Right kidney (tissue), 1 donor: Measurements from ENCODE around the gene ZNF24.

ENCODE experiments used
- DNase-seq: peaks from one replicate; pipeline ENCODE4 v3.0.0-alpha.2; 2016

Gene ZNF24

DNA sequence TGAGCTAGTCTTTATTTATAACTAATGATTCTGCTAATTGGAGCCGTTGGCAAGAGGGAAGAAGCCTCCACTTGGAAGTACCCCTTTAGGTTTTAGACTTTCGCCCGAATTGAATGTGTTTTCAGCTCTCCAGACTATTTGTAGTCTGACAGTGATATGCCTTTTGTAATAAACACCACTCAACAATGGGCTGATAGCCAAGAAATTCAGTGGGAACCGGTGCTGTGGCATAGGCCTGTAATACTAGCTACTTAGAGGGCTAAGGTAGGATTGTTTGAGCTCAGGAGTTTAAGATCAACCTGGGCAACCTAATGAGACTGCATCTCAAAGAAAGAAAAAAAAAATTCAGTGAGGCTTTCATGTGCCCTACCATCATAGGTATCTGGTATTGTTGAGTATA, 40.6 kb downstream of the ZNF24 start:
- no peak for DNase-seq

DNA sequence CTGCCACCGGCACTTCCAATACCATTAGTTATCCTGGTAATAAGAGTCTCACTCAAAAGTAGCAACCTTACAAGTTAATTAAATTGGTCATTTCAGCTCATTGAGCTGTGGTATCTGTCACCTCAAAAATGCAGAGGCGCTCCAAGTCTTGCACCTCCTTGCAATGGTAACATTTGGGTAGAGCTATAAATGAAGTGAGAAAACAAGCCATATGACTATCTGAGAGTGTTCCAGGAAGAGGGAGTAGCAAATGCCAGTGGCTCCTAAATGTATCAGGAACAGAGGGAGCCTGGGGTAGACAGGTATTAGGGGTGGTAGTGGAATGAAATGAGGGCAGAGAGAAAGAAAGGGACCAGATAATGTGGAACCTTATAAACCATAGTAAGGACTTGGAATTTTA, 48.2 kb downstream of the ZNF24 start:
- no peak for DNase-seq

DNA sequence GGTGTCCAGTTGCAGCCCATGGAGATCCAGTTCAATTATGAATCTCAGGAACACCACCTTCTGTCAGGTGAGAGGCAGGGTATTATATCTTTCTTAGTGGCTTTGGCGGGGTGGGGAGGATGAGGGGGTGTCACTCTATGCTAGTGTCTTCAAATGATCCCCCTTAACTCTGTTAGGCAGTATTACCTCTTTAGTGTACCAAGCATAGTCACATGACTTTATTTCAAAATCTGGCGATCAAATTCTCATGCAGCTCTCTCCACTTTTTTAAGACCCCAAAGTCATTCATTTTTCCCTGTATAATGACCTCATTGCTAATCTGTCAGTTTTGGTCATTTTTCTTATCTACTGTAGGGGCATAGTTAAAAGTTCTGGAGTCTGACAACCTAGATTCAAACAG, 53.1 kb downstream of the ZNF24 start:
- no peak for DNase-seq

DNA sequence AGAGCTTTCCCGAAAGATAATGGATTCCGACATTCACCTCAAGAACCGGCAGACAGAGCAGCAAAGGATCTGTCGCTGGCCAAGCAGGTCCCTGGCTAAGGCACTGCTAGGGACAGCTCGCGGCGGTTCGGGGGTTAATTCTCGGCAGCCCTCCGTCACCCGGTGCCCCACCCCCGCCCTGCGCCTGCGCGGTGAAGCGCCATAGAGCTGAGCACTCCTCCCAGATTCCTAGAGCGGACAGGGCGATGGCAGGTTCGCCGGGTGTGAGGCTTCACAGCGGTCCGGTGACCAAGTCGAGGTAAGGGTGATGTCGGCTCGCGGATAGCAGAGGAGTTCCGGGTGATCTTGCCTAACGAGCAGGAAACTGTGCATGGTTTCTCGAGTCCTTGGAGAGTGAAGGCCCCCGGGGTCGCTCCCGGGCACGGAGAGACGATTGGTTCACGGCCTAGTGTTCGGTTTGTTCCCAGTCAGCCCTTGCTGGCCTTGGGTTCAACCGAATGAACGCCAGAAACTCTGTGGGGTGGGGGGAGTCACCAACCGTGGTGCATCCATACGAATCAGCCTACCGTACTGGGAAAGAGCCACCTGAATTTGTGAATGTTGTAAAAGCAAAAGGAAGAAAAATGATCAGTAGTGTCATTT, 54.0 kb downstream of the ZNF24 start, which contains the start of gene ZSCAN30:
Gene ZSCAN30 (minus strand): TSS at position 136 of the 642 bp plus-strand sequence. CDS start 25,877 bp downstream, outside the sequence.
- DNase-seq = peak; percentile 96

DNA sequence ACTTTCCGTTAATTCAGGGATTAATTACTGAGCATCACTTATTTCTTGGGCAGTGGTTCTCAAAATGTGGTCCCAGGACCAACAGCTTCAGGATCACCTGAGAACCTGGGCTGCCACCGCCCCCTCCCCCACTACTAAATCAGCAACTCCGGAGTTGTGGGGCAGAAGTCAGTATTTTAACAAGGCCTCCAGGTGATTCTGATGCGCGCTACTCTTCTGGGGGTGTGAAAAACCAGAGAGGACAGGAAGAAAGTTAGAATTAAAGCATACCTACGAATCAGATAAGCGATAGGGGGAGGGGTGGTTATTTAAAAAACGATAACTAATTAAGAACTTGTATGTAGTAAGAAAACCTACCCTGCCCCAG, 54.5 kb downstream of the ZNF24 start:
- no peak for DNase-seq

DNA sequence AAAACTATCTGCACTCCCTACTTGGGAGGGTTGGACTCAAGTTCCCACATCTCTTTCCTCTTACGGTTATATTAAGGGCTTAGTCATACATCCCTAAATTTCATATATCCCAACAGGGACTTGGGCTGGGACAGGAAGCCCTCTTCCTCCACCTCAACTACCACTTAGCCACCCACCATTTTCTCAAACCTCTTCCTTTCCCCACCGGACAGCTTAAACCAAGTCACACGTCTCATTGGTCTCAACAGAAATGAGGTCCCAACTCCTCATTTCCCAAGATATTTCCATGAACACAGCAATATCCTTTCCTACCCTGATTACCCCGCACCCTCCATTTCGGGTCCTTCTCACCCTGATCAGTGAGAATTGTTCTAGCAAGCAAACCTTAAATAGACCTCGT, 54.9 kb downstream of the ZNF24 start:
- no peak for DNase-seq

DNA sequence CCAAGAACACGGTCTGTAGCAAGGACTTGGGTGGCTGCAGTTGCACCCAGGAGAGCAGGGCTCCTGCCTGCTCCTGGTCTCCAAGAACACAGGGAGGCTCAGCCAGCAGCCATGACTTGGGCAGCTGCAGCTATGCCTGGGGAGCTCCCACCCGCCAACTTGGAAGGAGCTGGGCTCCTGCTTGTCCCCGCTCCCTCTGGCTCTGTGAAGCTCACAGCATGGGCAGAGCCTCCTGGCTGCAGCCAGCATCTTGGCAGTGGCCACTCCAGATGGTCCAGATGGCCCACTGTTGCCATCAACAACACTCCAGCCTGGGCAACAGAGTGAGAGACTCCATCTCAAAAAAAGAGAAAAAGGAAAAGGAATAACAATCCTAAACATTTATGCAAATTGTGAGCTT, 59.4 kb downstream of the ZNF24 start:
- DNase-seq = no peak

DNA sequence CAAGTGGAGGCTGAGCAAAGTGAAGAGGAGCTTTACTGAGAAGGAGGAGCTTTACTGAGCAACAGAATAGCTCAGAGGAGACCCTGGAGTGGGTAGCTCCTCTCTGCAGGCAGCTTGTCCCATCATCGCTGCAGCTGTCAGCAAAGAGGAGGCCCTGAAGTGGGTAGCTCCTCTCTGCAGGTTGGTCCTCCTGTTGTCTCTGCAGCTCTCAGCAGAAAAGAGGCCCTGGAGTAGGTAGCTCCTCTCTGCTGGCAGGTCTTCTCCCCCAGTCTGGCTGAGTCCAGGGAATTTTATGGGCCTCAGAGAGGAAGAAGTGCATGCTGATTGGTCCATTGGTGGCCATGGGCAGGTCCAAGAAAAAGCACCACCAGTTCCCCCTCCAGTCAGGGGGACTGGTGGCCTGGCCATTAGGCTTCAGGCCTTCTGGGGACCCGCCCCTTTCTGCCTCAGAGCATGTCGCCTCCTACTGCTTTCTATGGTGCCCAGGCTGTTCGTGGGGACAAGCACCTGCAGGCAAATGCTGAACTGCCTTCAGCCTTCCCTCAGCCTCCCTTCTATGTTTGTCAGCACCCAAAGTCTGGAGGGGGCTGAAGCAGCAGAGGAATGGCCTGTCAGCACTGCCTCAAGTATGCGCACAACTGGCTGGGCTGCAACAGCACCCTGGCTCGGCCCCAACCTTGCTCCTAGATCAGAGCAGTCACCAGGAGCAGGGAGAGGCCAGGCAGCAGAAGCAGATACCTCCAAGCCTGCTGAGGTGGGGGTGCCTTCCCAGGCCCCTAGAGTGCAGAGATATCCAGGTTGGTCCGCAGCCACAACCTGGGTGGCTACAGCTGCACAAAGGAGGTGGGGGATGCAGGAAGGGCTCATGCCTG, 60.1 kb downstream of the ZNF24 start:
- DNase-seq = no peak

DNA sequence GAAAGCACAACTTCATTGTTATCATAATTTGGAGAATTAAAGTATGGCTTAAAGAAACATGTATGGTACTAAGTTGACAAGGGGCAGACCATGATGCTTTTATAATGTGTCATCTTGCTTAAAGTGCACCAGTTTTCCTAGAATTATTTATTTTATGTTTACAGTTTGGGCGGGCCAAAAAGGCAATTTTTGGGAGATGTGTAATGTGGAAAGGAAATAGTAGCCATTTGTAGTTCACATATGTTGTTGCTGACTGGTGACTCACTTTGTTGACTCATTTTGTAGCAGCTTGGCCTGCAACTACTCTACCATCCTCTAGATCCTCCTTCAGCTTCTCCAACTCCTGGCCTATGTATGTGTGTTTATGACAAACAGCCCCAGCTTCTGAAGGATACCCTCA, 61.9 kb downstream of the ZNF24 start:
- DNase-seq = no peak
